CD4-positive, alpha-beta T cell treated with Interleukin-21 for 1 hour (primary cell): ENCODE measurements around the gene NUP188.

Experiments
- DNase-seq: peaks from one replicate; pipeline ENCODE4 v3.0.0-alpha.2; 2020

The NUP188 gene, protein sequence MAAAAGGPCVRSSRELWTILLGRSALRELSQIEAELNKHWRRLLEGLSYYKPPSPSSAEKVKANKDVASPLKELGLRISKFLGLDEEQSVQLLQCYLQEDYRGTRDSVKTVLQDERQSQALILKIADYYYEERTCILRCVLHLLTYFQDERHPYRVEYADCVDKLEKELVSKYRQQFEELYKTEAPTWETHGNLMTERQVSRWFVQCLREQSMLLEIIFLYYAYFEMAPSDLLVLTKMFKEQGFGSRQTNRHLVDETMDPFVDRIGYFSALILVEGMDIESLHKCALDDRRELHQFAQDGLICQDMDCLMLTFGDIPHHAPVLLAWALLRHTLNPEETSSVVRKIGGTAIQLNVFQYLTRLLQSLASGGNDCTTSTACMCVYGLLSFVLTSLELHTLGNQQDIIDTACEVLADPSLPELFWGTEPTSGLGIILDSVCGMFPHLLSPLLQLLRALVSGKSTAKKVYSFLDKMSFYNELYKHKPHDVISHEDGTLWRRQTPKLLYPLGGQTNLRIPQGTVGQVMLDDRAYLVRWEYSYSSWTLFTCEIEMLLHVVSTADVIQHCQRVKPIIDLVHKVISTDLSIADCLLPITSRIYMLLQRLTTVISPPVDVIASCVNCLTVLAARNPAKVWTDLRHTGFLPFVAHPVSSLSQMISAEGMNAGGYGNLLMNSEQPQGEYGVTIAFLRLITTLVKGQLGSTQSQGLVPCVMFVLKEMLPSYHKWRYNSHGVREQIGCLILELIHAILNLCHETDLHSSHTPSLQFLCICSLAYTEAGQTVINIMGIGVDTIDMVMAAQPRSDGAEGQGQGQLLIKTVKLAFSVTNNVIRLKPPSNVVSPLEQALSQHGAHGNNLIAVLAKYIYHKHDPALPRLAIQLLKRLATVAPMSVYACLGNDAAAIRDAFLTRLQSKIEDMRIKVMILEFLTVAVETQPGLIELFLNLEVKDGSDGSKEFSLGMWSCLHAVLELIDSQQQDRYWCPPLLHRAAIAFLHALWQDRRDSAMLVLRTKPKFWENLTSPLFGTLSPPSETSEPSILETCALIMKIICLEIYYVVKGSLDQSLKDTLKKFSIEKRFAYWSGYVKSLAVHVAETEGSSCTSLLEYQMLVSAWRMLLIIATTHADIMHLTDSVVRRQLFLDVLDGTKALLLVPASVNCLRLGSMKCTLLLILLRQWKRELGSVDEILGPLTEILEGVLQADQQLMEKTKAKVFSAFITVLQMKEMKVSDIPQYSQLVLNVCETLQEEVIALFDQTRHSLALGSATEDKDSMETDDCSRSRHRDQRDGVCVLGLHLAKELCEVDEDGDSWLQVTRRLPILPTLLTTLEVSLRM (N-terminal part only)

DNA sequence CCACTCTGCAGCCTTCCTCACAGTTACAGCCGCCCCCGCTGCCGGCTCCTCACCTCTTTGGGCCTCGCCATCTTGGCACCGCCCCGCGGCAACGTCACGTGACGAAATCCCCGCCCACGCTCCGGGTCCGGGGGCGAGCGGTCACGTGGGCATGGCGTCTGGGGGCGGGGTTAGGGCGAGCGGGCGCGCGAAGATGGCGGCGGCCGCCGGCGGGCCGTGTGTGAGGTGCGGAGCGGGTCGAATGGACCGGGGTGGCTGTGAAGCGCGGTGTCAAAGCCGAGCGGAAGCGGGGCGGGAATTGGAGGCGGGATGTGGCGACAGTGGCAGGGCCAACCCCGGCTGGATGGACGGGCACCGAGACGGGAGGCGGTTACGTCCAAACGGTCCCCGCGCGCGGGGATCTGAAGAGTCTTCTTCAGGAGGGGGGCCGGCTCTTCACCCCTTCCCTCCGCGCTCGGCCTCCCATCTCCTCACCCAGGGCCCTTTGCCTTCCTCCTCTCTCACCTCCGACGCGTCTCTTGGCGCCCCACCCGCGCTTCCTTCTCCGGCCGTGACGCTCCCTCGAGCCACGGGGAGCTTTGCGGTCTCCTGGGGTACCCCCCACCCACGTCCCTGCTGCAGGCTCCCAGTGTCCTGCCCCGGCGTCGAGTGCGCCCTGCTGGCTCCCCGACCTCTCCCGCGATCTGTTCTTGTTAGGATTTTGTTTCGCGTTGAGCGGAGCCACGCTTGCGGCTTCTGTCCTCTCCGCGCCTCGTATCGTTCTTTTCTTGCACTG lies at the start of gene NUP188, which contains the start of gene DOLK:
Gene NUP188 (plus strand): TSS at position 173 of the 775 bp plus-strand sequence. CDS start 21 bp downstream, at position 194.
Gene DOLK (minus strand): TSS at position 77 of the 775 bp plus-strand sequence. CDS start 300 bp downstream, outside the sequence.
- peak; percentile 98 for DNase-seq

DNA sequence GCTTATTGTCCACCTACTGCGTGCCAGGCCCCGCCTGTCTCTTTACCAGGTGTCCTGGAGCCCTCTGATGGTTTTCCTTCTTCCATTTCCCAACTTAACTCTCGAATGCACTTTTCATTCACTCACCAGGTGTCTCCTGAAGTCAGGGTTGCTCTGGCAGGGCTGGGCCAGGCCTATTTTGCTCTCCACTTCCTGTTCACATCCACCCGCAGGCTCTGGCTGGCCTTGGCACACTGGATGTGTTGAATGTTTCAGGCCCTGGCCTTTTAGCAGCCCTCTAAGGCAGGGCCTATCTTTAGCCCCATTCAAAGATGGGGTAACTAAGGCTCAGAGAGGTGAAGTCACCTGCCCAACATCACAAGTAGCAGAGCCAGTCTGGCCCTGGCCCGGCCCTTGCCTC lies 49.1 kb upstream of the NUP188 start:
- DNase-seq, result no peak

DNA sequence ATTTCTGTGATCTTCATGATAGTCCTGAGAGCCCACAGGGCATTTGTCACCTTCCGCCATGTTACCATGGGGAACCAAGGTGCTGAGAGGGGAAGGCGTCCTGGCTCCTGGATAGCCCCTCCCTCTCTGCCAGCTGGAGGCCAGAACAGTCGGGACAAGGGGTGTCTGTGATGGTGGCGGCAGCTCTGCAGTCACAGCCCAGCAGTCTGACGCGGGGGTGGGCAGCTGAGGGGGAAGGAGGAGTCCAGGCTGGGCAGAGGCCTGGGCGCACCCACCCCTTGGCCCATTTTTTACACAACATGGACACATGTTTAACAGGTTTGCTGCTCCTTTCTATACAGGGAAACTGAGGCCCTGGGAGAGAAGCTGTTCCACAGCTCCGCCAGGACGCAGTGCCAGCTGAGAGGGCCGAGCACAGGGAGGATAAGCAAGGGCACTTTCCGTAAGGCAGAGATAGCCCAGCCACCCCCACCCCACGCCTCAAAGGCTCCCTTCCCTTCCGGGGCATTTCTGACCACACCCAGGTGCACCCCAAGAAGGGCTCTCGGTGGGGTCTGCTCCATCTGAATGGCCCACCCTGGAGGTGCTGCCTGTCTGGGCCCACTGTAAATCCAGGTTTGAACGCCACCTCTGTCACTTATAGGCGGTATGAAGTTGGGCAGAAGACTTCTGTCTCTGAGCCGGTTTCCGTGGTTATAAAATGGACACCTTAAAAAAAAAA lies 48.5 kb upstream of the NUP188 start:
- no peak for DNase-seq

DNA sequence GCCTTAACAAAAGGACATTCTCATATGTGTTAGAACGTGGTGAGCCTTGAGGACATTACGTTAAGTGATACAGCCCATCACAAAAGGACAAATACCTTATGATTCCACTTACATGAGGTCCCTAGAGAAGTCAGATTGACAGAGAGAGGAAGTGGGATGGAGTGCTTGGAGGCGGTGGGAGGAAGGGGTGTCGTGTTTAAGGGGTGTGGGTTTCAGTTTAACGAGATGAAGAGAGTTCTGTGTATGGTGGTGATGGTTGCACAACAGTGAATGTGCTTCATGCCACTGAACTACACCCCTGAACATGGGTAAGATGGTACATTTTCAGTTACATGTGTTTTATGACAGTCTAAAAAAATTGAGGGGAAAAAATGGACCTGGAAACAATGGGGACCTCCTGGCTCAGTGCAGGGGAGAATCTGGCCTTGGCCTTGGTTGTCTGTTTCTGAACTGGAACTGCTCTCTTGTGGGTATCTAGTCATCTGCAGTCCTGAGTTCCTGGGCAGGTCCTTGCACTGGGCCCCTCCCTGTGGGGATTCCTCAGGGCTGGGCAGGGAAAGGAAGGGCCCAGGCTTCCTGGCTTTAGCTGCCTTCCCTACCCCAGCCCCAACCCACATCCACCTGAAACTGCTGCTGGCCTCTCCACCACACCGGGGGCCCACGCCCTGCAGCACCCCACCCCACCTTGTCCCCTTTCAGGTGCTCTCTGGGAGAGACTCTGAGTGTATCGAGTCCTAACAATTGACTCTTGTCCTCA lies 47.8 kb upstream of the NUP188 start:
- DNase-seq, result peak; percentile 43

DNA sequence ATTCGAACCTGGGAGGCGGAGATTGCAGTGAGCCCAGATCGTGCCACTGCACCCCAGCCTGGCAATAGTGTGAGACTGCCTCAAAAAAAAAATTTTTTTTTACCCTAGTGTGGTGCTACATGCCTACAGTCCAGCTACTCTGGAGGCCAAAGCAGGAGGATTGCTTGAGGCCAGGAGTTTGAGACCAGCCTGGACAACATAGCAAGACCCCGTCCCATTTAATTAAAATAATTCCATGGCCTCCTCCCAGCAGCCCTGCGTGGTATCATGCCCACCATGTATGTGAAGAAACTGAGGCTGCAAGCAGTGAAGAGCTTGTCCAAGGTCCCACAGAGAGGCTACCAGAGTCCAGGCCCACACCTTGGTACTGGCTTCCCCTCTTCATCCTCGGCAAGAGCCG lies 46.1 kb upstream of the NUP188 start:
- no peak for DNase-seq

DNA sequence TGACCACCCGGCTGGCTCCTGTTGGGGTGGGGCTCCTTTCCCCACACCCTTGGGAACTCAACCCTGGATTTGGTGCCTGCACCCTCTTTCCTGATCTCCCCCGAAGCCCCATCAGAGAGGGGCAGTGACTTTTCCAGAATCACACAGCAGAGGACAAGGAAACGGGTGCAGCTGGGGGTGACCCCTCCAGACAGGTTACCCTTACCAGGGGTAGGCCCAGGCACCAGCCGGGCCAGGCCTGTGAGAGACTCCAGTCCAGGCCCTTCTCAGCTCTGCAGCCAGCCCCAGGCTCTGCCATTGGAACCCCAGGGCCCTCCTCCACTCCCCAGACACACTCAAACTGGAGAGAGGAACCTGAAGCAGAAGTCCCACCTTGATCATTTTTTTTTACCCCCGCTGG lies 45.7 kb upstream of the NUP188 start:
- DNase-seq, result no peak

DNA sequence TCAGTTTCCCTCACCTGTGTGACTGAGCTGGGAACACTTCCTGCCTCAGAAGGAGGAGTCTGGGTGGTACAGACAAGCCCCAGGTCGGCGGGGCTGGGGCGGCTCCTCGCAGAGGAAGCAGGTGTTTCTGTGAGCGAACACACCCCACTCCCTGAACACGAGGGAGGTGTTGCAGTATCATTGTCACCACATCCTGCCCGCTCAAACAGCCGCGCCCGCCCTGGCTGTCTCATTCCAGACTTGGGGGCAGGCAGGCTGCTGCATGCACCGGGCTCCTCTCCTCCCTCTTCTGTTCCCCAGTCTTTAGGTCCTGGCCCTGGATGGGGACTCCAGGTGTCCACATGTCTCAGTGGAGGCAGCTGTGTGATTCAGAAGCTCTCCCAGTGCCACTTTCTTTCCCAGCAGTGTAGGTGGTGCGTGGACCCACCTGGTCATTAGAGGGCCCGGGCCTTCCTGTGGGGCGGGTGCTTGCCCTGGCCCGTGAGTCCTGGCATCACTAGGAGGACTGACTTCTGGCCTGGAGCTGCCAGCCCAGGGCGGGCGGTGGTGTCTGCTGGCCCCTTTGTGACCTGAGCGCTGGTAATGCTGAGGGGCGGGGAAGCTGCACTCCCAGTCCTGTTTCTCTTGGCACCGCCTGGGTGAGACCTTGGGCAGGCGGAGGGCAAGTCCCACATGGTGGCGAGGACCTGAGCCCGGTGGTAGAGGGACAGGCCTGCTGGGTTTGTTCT lies 45.0 kb upstream of the NUP188 start:
- DNase-seq, result peak; percentile 87

DNA sequence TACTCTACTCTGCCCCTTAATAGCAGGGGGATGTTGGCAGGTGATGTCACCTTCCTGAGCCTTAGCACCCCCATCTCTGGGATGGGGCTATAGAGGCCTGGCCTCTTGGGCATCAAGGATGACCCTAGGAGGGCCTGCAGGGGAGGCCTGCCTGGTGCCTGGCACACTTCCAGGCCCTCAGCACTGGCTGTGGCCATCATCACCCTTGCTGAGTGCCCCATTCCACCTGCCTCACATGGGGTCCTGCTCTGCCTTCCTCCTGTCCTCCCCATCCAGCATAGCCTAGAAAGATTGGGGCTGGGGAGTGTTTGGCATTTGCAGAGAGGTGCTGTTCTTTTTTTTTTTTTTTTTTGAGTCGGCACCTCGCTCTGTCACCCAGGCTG lies 44.4 kb upstream of the NUP188 start:
- no peak for DNase-seq

DNA sequence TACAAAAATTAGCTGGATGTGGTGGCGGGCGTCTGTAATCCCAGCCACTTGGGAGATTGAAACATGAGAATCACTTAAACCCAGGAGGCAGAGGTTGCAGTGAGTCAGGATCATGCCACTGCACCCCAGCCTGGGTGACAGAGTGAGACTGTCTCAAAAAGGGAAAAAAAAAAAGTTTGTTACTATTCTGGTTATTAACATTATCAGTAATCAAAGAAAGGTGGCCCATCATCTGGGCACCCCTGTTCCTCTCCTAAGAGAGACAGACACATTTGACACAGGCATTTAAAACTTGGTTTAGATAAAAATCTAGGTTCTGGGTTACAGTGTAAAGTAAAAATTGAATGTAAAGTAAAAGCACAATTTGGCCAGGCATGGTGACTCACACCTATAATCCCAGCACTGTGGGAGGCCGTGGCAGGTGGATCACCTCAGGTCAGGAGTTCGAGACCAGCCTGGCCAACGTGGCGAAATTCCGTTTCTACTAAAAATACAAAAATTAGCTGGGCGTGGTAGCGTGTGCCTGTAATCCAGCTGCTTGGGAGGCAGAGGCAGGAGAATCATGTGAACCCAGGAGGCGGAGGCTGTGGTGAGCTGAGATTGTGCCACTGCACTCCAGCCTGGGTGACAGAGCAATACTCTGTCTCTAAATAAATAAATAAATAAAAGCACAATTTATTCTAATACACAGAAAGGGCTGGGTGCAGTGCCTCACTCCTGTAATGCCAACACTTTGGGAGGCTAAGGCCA lies 43.5 kb upstream of the NUP188 start:
- no peak for DNase-seq

DNA sequence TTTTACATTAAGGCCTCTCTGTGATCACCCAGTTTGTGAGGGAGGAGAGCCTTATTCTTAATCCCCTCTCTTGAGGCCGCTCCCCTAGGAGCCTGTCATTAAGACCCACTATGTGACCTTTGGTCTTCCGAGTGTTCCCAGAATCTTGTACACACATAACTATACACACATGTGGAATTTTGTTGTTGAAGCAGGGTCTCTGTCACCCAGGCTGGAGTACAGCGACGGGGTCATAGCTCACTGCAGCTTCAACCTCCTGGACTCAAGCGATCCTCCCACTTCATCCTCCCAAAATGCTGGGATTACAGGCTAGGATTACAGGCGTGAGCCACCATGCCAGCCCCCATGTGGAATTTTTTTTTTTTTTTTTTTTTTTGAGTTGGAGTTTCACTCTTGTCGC lies 41.5 kb upstream of the NUP188 start:
- DNase-seq, result no peak

DNA sequence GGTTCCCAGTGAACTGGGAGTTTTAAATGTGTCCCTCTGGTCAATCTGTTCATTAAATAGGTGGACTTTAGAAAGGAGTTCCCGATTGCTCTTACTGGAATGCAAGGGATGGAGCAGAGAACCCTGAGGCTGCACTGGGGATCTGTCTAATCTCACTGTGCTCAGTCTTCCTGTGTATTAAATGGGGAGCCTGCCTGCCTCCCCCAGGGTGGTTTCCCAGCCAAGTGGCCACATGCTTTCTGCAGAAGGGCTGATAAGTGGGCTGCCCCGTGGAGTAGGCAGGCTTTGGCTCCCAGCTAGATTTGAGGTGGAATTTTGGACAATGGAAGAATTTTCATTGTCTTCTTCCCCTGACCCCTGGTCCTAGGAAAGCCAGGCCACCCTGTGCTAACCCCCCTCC lies 40.8 kb upstream of the NUP188 start:
- DNase-seq, result no peak

DNA sequence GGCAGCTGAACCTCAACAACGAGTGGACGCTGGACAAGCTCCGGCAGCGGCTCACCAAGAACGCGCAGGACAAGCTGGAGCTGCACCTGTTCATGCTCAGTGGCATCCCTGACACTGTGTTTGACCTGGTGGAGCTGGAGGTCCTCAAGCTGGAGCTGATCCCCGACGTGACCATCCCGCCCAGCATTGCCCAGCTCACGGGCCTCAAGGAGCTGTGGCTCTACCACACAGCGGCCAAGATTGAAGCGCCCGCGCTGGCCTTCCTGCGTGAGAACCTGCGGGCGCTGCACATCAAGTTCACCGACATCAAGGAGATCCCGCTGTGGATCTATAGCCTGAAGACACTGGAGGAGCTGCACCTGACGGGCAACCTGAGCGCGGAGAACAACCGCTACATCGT lies 39.1 kb upstream of the NUP188 start:
- no peak for DNase-seq

DNA sequence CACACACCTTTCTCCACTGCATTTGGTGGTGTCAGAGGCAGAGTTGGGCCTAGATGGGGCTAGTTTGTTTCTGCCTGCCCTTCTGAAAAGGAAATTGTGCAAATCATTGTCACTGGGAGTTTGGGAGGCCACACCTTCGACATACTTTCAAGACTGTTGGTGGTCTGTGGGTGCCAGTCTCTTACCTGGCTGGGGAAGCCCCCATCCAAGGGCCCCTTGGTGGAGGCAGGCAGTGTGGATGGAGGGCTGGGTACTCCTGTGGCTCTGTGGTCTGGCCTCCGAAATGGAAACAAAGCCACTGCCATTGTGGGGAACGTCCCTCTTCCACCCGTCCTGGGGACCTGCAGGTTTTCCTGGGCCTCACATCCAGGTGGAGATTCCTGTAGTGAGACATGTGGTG lies 37.6 kb upstream of the NUP188 start:
- no peak for DNase-seq

DNA sequence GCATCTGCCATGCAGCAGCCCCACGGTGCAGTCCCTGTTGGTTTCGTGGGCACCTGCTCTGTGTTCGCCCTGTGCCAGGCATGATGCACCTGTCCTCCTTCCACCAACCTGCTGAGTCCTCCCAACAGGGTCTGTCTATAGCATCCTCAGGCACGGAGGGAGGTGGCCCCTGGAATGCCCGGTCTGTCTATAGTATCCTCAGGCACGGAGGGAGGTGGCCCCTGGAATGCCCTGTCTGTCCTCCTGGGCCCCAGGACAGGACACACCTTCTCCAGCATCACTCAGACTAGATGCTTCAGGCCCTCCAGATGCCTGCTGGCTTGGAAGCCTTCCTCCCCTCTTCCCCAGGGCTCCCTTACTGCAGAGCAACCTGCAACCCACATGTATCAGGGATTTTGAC lies 36.6 kb upstream of the NUP188 start:
- no peak for DNase-seq

DNA sequence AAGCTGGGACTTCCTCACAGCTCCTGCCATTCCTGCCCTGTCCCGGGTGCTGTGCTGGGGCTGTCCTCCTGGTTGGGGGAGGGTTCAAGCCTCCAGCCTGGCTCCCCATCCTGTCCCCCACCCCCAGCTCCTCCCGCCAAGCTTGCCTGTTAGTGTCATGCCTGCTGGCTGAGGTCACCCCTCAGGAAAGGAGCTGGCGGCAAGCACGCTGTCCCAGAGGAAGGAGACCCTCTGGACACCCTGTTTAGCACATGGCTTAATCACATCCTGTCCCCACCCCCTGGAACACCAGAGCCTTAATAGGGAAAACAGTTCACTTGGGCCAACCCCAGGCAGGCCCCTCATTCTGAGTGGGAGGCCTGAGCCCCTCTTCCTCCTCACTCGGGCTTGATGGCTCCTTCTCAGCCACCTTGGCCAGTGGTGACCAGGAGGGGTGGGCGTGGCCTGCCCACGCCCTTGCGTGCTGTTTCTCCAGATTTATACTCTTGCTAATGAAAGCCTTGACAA lies 35.9 kb upstream of the NUP188 start:
- DNase-seq, result no peak

DNA sequence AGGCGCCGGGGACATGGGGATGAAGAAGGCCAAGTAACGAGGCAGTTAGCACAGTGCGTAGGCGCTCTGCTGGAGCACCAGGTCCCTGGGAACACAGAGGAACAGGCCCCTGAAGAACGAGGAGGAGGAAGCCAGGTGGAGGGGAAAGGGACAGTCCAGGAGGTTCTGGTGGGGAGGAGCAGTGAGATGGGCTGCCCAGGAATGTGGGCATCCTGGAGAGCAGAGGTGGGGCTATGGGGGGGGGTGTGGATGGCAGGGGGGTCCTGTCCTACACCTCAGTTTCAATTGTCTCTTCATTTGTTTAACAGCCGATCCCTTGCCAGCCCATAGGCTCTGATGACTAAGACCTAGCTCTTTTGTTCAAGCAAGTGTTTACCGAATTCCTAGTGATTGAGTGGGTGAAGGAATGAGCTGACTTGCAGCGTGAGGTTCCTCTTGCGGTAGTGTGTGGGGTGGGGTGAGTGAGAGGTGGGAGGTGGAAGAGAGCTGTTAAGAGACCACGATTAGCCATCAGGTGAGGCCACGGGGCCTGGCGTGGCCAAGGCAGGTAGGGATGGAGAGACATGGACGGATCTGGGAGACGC lies 35.1 kb upstream of the NUP188 start:
- DNase-seq, result no peak

DNA sequence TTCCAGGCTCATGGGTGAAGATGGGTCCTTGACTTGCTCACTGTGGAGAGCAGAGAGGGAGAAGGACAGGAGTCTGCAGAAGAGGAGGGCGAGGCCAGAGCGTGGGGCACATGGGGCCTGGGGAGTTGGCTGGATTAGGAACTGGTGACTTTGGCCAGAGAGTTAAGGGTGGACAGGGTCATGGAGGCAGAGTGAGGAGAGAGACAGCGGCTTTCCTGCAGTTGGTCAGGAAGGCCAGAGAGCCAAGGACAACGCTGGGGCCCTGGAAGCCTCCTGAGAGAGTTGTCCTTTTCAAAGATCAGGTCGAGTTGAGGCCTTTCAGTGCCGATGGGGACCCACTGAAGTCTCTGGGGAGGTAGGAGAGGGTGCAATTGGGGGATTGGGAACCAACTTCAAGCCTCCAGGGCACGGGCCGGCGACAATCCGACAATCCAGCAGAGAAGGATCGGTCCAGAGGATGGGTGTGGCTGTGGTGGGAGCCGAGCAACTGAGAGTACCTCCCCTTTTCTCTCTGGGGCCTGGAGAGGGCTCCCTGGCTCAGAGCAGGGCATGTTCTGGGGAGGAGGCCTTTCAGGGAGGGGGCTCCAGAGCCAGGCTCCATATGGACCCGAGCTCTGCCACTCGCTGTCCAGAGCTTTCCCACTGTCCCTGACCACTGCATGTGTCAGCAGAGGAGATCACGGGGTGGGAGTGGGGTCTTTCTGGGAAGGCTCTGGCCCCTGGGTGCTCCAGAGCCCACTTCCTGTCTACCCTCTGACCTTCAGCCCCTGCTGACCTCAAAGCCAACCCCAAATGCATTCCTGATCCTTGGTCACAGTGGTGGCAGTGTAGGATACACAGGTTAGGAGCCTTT lies 34.2 kb upstream of the NUP188 start:
- no peak for DNase-seq
